Thoracic aorta (tissue), 2 donors: ENCODE data around the gene TKTL1. TPM values are rescaled to one million over a fixed set of nuclear protein-coding genes. Genes with fewer than 3 reads are reported as not detected.

Source experiments
- ATAC-seq: fragments of 150-250 bp; one replicate; pipeline ENCODE4 v1.8.0; 2017; ENCODE audit warnings: low read depth; ENCODE audit not compliant: insufficient number of reproducible peaks, low FRiP score
- DNase-seq: peaks from one replicate; pipeline ENCODE4 v3.0.0-alpha.2; 2020; ENCODE audit warnings: low spot score
- H3K27ac ChIP-seq, 2 donors: fragments of 200-600 bp; sonication (generic); 1 replicate in 1 of 2; 2 replicates in 1 of 2; pipeline ENCODE4 v1.5.1; 2016; ENCODE audit warnings: mild to moderate bottlenecking in 2 of 2, moderate library complexity in 2 of 2
- H3K27me3 ChIP-seq: fragments of 200-600 bp; sonication (generic); replicated peaks from 2 replicates; pipeline ENCODE4 v1.6.0; 2016; ENCODE audit warnings: mild to moderate bottlenecking; ENCODE audit not compliant: insufficient read depth
- H3K36me3 ChIP-seq: fragments of 200-600 bp; sonication (generic); one replicate; pipeline ENCODE4 v1.5.1; 2016
- H3K4me1 ChIP-seq, 2 donors: fragments of 200-600 bp; sonication (generic); 1 replicate in 1 of 2; 2 replicates in 1 of 2; pipeline versions ENCODE4 v1.5.1 to v1.6.0; 2016; ENCODE audit warnings: low read depth in 2 of 2, mild to moderate bottlenecking in 1 of 2; ENCODE audit not compliant: control insufficient read depth in 1 of 2
- H3K4me3 ChIP-seq: fragments of 200-600 bp; sonication (generic); 2 replicates; pipeline ENCODE4 v1.5.1; 2016; ENCODE audit warnings: mild to moderate bottlenecking
- H3K9me3 ChIP-seq: fragments of 200-600 bp; sonication (generic); 2 replicates; pipeline ENCODE4 v1.5.1; 2016
- total RNA-seq, 2 donors: library from RNA; depleted of rRNA; stranded (reverse); fragments of >200 nt; gene quantifications; one replicate each; pipeline versions ENCODE4 v1.1.0 to v1.2.3, GENCODE V29; 2016
- TF ChIP-seq, protein P1 (sequence below): fragments of 200-600 bp; sonication (generic); IDR thresholded peaks from one replicate; pipeline ENCODE4 v1.5.1; 2019; ENCODE audit warnings: antibody characterized with exemption

TKTL1 gene
- total RNA-seq, 2 donors from 2014 or later, result 0.42 TPM; not detected in 1

GRCh38 chrX:154317391-154317995, 21.9 kb downstream of the TKTL1 start:
- H3K9me3 ChIP-seq, result no peaks in the 10 kb centered on the region
- no peak overlapping the region for H3K27ac ChIP-seq
- H3K36me3 ChIP-seq, result no peaks in the 10 kb centered on the region
- H3K4me3 ChIP-seq, result no peak overlapping the region
- no peak for DNase-seq
- TF ChIP-seq, protein P1, sequence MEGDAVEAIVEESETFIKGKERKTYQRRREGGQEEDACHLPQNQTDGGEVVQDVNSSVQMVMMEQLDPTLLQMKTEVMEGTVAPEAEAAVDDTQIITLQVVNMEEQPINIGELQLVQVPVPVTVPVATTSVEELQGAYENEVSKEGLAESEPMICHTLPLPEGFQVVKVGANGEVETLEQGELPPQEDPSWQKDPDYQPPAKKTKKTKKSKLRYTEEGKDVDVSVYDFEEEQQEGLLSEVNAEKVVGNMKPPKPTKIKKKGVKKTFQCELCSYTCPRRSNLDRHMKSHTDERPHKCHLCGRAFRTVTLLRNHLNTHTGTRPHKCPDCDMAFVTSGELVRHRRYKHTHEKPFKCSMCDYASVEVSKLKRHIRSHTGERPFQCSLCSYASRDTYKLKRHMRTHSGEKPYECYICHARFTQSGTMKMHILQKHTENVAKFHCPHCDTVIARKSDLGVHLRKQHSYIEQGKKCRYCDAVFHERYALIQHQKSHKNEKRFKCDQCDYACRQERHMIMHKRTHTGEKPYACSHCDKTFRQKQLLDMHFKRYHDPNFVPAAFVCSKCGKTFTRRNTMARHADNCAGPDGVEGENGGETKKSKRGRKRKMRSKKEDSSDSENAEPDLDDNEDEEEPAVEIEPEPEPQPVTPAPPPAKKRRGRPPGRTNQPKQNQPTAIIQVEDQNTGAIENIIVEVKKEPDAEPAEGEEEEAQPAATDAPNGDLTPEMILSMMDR, result peak; percentile 38
- no peaks in the 10 kb centered on the region for H3K27me3 ChIP-seq
- no peaks in the 10 kb centered on the region for H3K4me1 ChIP-seq
- ATAC-seq, result no peak

GRCh38 chrX:154320406-154320805, 24.8 kb downstream of the TKTL1 start:
- ATAC-seq, result no peak
- TF ChIP-seq, protein P1, result no peak
- no peaks in the 10 kb centered on the region for H3K9me3 ChIP-seq
- H3K27me3 ChIP-seq, result no peaks in the 10 kb centered on the region
- H3K4me1 ChIP-seq, result peaks cover 0 to 3% of the 10 kb centered on the region in 2 donors
- no peak for DNase-seq
- no peak overlapping the region for H3K27ac ChIP-seq
- no peak overlapping the region for H3K4me3 ChIP-seq
- no peaks in the 10 kb centered on the region for H3K36me3 ChIP-seq

- H3K36me3 ChIP-seq, result no peaks in the 10 kb centered on the region
- H3K27me3 ChIP-seq, result no peaks in the 10 kb centered on the region
- ATAC-seq (no peak), DNase-seq (no peak)
- TF ChIP-seq, protein P1, result no peak
- H3K4me1 ChIP-seq, result peaks cover 0 to 10% of the 10 kb centered on the region in 2 donors
- H3K9me3 ChIP-seq, result no peaks in the 10 kb centered on the region
- no peak overlapping the region for H3K27ac ChIP-seq
- H3K4me3 ChIP-seq, result no peak overlapping the region
Measured at GRCh38 chrX:154321152-154321551, 25.6 kb downstream of the TKTL1 start.

- DNase-seq, result no peak
- no peak overlapping the region for H3K4me3 ChIP-seq
- ATAC-seq, result no peak
- TF ChIP-seq, protein P1, result no peak
- no peaks in the 10 kb centered on the region for H3K27me3 ChIP-seq
- H3K27ac ChIP-seq, result no peak overlapping the region
- H3K36me3 ChIP-seq, result no peaks in the 10 kb centered on the region
- no peaks in the 10 kb centered on the region for H3K9me3 ChIP-seq
- peaks cover 0 to 15% of the 10 kb centered on the region in 2 donors for H3K4me1 ChIP-seq
Measured at GRCh38 chrX:154321594-154321993, 26.0 kb downstream of the TKTL1 start.

DNA sequence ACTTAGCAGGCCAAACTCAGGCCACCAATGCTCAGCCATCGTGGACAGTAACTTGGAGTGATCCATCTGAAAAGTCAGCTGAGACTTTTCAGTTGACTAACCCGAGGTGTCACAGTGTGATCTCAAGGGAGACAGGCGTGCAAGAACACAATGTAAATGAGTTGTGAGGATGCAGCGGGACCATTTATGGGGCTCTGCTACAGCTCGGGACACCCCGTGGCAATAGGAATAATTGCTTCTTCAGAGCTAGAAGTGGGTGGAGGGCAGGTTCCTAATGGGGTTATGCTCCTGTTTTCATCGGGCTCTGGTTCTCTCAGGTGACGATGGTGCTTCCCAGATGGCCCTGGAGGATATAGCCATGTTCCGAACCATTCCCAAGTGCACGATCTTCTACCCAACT, 27.3 kb downstream of the TKTL1 start:
- Histone ChIP-seq H3K27me3 (no peaks in the 10 kb centered on the region), H3K4me3 (no peak overlapping the region), H3K9me3 (no peaks in the 10 kb centered on the region), H3K4me1 (peaks cover 4 to 28% of the 10 kb centered on the region in 2 donors), H3K36me3 (no peaks in the 10 kb centered on the region), H3K27ac (no peak overlapping the region)
- no peak for ATAC-seq
- DNase-seq, result no peak
- TF ChIP-seq, protein P1, result no peak
